ENCODE results near the gene MTCL3.

MTCL3 gene

DNA sequence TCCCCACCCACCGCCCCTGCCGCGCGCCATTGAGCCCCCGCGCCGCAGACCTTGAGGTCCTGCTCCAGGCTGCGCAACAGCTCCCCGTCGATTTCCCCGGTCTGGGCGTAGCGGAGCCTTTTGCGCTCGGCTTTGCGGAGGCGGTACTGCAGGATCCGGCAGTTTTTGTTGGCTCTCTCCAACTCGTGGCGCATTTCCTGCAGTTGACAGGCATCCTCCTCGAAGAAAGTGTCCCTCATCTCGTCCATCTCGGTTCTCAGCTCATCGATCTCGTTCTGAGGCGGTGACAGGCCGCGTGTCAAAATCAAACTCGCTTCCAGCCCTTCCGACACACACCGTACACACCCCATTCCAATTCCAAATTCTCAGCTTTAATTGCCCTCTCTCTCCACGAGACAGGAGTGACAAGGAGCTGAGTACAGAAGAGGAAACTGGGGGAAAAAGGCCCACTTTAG lies 4.3 kb downstream of the MTCL3 start:
- peak; percentile 41 for DNase-seq

DNA sequence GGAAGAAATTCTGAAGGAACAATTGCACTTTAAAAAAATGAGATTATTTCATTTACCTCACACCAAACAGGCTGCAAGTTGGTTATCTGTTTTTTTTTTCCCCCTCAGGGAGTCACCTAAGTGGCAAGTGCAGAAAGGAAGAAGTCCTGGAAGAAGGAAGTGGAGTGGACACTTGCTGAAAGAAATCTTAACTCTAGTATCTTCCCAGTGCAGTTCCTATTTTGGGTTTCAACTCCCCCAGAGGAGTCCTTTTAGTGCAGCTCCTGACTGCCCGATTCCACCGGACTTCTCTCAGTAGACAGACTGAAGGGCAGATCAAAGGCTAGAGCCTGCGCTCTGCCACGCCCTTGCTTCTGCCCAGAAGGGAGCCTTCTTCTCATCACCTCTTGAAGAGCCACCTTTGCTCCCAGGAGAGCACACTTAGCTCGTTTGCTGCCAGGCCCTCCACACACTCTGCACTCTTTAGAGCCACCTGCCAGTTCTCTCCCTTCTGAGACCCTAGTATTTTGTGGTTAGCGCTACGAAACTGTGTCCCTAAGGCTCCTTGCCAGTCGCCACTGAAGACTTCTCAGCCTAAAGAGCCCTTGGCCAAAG lies 4.9 kb downstream of the MTCL3 start:
- no peak for DNase-seq

DNA sequence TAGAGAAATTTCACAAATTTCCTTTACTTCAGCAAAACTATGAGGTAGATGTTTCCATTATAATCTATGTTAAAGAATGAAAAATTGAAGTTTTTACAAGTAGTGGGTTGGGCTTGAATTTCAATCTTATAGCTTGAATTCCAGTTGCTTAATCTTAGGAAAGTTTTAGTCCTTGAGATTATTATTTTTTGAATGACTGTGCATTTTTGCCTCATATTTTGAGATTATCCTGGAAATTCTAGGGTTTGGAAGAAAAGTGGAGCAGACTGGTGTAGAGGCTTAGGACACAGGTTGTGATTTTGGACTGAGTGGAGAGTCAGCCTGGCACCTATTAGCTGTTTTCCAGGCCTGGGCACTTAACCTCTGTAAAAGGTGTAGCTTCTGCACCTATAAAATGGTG lies 5.7 kb downstream of the MTCL3 start:
- DNase-seq = no peak

DNA sequence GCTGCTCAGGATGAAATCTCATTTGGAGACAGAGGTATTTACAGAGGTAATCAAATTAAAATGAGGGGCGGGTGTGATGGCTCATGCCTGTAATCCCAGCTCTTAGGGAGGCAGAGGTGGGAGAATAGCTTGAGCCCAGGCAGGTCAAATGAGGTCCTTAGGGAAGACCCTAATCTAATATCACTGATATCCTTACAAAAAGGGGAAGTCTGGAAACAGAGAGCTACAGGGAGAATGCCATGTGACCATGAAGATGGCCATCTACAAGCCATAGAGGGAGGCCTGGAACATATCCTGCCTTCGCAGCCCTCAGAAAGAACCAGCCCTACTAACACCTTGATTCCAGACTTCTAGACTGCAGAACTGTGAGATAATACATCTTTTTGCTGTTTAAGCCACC lies 8.3 kb downstream of the MTCL3 start:
- no peak for DNase-seq

DNA sequence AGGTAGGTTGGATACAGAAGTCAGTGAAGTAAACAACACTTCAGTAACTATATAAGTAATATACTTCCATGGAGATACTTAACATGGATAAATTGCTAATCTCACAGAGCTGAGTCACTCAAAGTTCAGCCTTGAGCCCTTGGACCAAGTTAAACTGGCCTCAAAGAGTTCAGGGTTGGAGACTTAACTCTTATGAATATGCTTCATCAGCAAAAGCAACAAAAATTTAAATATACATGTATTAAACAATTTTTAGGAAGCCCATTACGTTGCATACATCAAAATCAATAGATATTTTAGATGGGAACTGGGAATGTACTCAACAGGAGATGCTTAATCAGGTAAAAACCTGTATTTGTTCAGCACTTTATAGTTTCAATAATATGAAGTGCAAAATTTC lies 12.2 kb downstream of the MTCL3 start:
- no peak for DNase-seq

DNA sequence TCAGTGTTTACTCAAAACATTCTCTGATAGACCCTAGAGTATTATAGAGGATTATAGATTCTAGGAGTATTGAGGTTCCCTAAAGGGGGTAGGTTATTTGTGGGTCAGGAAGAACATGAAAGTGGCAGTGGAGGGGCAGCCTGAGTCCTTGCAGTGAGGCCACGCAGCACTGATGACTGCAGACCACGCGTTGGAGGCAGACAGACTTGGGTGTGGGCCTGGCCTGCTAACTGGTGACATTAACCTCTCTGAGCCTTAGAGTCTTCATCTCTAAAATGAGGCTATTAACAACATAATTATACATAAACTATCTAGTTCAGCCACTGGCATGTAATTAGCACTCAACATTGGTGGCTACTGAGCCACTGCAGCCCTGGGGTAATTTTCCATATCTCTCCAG lies 16.1 kb downstream of the MTCL3 start:
- no peak for DNase-seq

DNA sequence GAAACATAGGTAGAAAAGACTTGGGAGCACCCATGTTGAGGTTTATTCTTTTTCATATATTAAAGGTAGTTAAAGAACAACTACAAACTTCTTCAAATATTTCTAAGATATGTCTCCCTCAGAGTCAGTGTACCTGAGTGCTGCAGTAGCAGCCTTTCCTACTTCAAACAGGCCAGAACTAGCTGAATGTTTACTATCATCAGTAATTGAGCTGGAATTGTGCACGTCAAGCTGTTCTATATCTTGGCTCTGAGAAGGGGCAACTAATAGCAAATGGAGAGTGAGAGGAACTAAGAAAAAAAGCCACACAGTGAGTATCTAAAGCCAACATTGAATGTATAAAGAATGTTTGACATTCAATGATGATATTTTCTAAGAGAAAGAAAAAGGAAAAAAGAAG lies 21.7 kb downstream of the MTCL3 start:
- no peak for DNase-seq

DNA sequence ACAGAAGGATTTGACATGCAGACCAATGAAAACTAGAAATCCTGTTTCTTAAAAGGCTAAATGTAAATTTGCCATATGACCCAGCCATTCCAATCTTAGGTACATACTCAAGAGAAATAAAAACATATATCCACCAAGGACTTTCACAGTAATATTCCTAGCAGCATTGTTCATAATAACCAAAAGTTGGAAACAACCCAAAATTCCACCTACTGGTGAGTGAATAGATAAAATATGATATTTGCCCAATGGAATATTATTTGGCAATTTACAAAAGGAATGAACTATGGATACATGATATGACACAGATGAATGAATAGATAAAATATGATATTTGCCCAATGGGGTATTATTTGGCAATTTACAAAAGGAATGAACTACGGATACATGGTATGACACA lies 22.7 kb downstream of the MTCL3 start:
- DNase-seq = no peak

DNA sequence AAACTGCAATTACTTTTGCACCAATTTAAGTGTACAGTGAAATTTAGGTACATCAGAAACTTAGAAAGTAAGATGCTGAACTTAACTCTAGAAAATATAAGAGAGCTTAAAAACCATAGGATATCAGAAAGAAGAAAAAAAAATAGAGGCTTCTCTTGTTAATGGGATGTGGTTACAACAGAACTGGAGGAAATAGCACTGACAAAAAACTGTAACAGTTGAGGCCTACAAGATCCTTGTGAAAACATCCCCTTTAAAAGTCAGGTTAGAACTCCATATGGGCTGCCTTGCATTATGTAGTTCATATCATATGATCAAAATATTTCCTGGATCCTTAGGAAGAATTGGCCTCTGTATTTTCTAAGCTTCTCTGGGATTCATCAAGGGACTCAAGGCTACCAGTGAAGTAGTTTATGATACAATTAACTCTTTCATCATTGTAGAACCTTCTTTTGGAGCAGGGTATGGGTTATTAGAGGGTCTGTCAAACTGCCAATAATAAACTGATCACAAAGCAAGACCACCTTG lies 24.8 kb downstream of the MTCL3 start:
- DNase-seq = no peak

DNA sequence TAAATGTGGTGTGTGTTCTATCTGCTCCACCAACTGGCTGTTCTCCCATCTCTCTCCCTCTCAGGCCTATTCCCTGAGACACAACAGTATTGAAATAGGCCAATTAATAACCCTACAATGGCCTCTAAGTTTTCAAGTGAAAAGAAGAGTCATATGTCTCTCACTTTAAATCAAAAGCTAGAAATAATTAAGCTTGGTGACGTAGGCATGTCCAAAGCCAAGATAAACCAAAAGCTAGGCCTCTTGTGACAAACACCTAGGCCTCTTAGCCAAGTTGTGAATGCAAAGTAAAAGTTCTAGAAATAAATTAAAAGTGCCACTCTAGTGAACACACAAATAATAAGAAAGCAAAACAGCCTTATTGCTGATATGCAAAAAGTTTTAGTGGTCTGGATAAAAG lies 29.9 kb downstream of the MTCL3 start:
- no peak for DNase-seq

DNA sequence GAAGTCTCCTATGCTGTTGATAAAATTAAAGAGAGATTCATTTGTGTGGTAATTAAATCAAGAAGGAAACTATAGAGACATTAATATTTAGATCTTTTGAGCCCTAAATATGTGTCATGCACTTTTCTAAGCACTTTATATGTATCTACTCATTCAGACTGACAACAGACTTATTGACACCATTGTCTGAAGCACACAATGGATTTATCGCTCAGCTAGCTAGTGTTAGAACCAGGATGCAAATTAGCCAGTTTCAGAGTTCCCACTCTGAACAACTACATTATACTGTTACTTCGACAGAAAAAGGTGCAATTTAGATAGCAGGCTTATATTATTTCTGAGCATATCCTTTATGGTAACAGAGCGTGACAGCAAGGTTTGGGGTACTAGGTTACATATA lies 32.2 kb downstream of the MTCL3 start:
- no peak for DNase-seq

DNA sequence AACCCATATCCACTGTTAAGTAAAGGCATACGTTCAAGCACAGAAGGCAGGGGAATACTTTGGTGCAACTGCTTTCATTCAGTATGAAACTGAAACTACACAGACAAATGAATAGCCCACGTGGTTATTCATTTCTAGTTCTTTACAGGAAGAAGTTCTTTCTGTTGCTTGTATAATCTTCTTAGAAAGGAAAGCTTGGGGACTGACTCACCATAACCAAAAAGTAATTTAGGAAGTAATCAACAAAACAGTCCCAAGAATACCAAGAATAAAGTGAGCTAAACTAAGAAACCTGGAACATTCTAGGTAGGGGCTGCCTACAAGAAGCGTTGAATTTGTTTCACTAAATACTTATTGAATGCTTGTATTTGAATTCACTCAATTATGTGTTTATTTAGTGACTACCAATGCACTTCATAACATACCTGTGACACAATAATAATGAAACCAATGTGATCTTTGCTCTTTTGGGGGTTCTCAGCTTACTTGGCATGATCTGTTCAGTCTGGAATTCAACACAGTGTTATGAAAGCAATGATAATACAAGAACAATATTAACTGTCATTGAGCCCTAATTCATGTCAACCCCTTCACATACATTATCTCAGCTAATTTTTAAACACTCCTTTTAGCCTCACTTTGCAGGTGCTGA lies 34.8 kb downstream of the MTCL3 start:
- DNase-seq = peak; percentile 38

DNA sequence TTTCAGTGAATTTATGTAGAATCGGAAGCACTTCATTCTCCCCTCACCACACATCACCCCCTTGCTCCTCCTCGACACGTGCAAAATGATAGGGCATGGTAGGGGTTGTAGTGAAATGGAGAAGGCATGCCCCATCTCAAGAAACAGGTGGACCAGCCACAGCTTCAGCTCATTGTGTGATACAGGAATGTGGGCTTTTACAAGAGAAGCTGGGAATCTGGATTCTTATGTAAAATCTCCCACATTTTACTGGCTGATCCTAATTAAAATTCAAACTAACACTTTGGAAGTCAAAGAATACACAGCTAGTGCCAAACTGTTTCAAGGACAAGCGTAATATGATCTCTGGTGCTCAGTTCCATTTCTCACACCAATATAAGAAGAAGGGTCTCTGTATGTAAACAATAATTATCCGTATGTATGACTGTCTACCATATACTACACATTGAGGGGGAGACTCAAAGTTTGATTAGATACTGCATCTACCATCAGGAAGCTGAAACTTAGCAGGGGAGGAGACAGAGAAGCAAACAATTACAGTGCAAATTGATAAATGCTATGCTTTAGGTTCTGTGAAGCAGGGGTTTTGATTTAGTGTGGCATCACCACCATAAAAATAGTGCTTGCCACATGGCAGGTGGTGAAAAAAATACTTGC lies 35.6 kb downstream of the MTCL3 start:
- no peak for DNase-seq

DNA sequence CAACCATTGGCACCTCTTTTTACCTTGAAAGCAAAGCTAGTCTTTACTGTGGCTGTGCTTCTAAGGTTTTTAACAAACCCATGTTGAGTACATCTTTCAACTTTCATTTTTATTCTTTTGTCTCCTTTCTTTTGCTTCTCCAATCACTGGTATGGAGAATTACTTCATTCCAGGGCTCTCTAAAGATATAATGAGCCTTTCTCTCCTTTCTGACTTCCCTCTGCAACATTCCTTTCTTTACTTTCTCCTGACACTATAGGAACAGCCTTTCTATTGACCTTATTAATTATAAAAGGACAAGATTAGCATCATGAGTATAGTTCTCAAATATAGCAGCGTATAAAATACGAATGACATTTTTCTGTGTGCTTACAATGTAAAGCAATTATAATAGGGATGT lies 36.8 kb downstream of the MTCL3 start:
- DNase-seq = no peak

DNA sequence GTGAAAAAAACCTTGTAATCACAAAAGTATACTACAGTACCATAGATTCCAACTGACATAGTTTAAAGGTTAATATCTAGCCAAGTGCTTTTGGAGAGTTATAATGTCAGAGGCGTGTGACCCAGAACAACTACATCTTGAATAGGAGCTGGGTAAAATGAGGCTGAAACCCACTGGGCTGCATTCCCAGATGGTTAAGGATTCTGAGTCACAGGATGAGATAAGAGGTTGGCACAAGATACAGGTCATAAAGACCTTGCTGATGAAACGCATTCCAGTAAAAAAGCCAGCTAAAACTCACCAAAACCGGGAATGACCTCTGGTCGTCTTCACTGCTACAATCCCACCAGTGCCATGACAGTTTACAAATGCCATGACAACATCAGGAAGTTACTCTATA lies 37.5 kb downstream of the MTCL3 start:
- no peak for DNase-seq

DNA sequence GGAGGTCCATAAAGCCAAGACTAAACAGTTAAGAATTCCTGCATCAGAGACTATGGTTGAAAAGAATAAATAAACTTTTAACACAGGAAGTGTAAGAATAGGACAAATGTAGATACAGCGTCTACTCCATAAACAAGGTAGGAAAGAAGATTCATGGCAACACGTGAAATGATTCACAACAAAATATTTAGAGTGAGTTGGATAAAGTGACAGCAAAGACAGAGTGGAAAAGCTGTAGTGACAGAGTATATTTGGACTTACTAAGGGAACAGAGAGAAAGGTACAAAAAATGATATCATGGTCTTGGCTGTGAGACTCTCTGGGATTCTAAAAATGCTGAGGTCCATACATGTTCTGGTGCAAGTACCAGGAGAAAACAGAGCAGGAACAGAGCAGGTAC lies 38.0 kb downstream of the MTCL3 start:
- DNase-seq = no peak

DNA sequence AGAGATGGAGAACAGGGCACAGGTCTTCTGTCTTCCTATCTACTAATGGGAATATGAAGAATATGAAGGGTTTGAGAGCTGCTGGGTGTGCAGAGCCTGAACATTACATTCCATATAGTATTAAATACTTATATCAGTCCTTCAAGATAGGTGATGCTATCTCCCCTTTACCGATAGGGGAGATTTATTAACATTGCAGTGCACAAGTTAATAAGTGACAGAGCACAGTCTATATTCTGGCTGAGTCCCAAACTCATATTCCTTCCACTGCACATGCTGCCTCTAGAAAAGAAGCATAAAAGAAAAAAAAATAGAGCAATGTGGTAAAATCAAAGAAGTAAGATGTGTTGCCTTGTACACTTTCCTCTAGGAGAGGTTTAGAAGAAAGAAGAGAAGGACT lies 41.5 kb downstream of the MTCL3 start:
- no peak for DNase-seq

DNA sequence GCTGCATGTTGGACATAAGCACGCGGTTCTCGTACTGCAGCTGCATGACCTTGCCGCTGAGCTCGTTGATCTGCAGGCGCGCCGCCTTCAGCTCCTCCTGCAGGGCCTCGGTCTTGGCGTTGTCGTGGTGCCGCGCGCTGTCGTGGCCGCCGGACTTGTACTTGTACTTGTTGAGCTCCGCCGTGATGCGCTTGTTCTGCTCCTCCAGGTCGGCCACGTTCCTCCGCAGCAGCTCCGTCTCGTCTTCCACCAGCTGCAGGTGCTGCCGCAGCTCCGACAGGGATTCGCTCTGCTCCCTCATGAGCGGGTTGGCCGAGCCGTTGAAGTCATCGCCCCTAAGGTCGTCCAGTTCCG lies 43.3 kb downstream of the MTCL3 start:
- no peak for DNase-seq

DNA sequence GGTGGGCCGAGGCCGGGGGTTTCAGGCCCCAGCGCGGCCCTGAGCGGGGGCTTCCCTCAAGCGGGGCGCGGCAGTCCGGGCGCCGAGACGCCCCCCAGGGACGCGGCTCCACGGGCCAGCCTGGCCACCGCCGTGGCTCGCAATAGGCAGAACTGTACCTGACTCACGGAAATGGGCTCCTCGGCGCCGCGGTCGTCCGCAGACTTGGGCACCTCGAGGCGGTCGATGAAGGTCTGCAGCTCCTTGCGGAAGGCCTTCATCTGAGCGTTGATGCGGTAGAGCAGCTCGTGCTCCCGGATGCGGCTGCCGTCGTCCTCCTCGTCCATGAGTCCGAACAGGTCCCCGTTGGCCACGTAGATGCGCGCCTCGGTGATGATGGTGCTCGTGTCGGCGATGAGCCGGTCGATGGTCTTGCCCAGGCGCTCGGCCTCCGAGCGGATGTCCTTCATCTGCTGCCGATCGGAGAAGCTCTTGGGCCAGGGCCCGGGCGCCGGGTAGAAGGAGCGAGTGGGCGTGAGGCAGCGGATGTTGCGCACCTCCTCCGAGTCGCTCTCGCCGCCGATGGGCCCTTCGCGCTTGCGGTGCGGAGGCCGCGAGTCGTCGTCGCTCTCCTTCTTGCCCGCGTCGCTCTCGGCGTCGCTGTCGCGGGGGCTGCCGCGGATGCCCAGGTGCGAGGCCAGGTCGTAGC lies 43.9 kb downstream of the MTCL3 start:
- no peak for DNase-seq

DNA sequence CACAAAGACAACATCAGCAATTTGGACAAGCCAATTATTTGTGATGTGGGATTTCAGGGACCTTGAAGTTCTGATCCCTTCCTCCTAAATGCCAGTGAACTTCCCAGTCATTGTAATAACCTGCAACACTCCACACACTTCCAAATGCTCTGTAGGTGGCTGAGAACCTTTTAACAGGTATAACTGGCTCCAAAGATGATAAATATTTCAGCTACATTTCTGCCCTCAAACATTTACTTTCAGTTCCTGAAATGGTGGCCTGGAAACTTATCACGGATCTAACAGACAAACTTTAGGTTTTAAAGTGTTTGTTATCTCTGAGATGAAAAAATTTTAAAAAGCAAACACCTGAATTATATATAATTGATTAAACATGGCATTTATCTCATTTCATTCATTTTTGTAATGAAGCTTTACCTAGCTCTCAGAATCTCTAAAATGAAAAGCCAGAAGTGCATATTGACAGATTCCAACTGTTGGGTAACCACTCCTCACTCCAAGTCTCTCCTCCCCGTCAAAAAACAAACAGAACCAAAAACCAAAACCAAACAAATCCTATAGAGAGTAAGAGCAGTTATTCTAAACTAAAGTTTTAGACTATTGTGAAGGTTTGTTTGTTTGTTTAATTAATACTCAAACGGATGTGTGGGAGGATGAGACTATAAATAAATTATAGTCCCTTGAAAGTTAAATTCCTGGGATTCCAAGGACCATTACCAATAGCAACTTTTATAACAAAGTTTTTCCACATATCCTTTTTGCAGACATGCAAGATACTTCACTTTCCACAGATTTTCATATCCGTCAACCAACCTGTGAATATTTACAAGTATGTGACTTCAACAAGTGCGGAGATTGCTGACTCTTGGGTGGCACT lies 47.5 kb downstream of the MTCL3 start:
- DNase-seq = no peak

DNA sequence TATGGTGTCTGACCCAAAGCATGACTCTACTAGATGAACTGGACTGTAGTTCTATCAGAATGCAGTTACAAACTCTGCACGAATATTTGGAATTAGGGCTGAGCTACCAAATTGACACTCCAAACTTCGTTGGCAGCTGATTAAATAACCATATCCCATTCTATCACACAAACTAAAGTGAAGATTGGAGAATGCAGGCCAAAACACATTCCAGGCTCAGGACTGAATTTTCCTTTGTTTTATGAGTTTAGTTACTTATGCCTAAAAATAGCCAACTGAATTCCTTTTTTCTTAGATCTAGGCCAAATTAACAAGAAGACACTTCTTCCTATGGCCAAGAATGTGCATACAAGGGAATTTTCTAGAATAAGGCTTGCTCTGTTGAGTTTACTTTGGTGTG lies 50.2 kb downstream of the MTCL3 start:
- no peak for DNase-seq

DNA sequence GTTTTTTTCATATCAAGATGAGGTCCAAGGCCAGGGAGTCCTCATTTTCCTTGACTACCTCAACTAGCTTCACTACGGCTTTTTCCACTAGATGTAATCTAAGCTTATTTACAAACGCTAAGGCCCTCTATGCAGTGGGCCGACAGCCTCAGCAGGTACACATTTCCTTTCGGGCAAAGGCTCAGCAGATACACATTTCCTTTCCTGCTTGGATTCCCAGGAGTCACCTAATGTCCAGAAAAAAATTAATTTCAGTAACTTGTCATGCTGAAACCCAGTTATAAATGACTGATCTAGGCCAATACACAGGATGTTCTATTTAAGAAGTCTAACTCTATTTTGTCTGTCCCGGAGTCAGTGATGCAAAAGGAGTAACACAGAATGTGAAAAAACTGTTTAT lies 52.7 kb downstream of the MTCL3 start:
- DNase-seq = no peak
